IMR-90 (cell line): ENCODE results near the gene YKT6. TPM values are rescaled to one million over a fixed set of nuclear protein-coding genes. Genes with fewer than 3 reads are reported as not detected.

ENCODE experiments used
- ATAC-seq: fragments of 200-7000 bp; cut with Tn5 transposase; 2 replicates; pipeline ENCODE4 v1.9.1; 2020; ENCODE audit warnings: low read depth, mild to moderate bottlenecking, moderate library complexity
- BruUV-seq: library from RNA; stranded (reverse); fragments of 400-500 nt; replicated peaks from 2 replicates; lab custom pipeline; 2021; lab: Mats Ljungman, UMichigan
- CTCF ChIA-PET: fragments of 300-600 bp; formaldehyde crosslinking; extraction: SDS; loops from one replicate; lab custom pipeline; 2021; ENCODE audit warnings: antibody characterized with exemption; lab: Yijun Ruan, JAX
- POLR2A ChIA-PET: fragments of 300-600 bp; sonication (Branson Sonifier 250); formaldehyde crosslinking; loops from one replicate; lab custom pipeline; 2022; ENCODE audit warnings: antibody characterized with exemption; ENCODE audit not compliant: unreplicated experiment; lab: Charles Lee
- DNase-seq: peaks from one replicate; pipeline ENCODE4 v3.0.0; 2013
- H2AFZ ChIP-seq: replicated peaks from 2 replicates; pipeline ENCODE3; 2013; ENCODE audit warnings: low read length, mild to moderate bottlenecking; ENCODE audit not compliant: poor library complexity
- H2AK5ac ChIP-seq: 2 replicates; pipeline ENCODE4 v1.6.1; 2013; ENCODE audit warnings: low read depth, low read length, inconsistent platforms
- H2AK9ac ChIP-seq: replicated peaks from 2 replicates; pipeline ENCODE3; 2013; ENCODE audit warnings: mild to moderate bottlenecking, low read depth, low read length, moderate library complexity; ENCODE audit not compliant: poor library complexity
- H2BK120ac ChIP-seq: 2 replicates; pipeline ENCODE4 v1.6.1; 2013; ENCODE audit warnings: low read depth, low read length, inconsistent platforms
- H2BK15ac ChIP-seq: 3 replicates; pipeline ENCODE4 v1.6.1; 2013; ENCODE audit warnings: low read depth, low read length, inconsistent platforms
- H2BK20ac ChIP-seq: 2 replicates; pipeline ENCODE4 v1.6.1; 2013; ENCODE audit warnings: low read depth, mild to moderate bottlenecking, inconsistent platforms, low read length, moderate library complexity
- H2BK5ac ChIP-seq: 2 replicates; pipeline ENCODE4 v1.6.1; 2013; ENCODE audit warnings: mild to moderate bottlenecking, low read depth, low read length, inconsistent platforms; ENCODE audit not compliant: poor library complexity, severe bottlenecking
- H3K14ac ChIP-seq: replicated peaks from 2 replicates; pipeline ENCODE4 v1.6.1; 2013; ENCODE audit warnings: low read depth, low read length, inconsistent platforms
- H3K18ac ChIP-seq: 2 replicates; pipeline ENCODE4 v1.6.1; 2013; ENCODE audit warnings: low read depth, low read length, control low read depth
- H3K23ac ChIP-seq: 2 replicates; pipeline ENCODE4 v1.6.1; 2013; ENCODE audit warnings: low read depth, low read length, inconsistent platforms
- H3K27ac ChIP-seq: 2 replicates; pipeline ENCODE4 v1.5.1; 2013; ENCODE audit warnings: mild to moderate bottlenecking, control low read depth, low read length; ENCODE audit not compliant: insufficient read depth
- H3K27me3 ChIP-seq: 2 replicates; pipeline ENCODE4 v1.6.1; 2013; ENCODE audit warnings: low read length; ENCODE audit not compliant: control insufficient read depth, insufficient read depth
- H3K36me3 ChIP-seq: 2 replicates; pipeline ENCODE4 v1.6.1; 2013; ENCODE audit warnings: low read length, mixed read lengths; ENCODE audit not compliant: control insufficient read depth, insufficient read depth
- H3K4ac ChIP-seq: 2 replicates; pipeline ENCODE4 v1.6.1; 2013; ENCODE audit warnings: low read depth, low read length, inconsistent platforms
- H3K4me1 ChIP-seq: 2 replicates; pipeline ENCODE4 v1.6.1; 2013; ENCODE audit warnings: low read length, mixed read lengths; ENCODE audit not compliant: control insufficient read depth, insufficient read depth
- H3K4me2 ChIP-seq: 2 replicates; pipeline ENCODE4 v1.6.1; 2013; ENCODE audit warnings: low read depth, mild to moderate bottlenecking, control low read depth, low read length, moderate library complexity
- H3K4me3 ChIP-seq: 2 replicates; pipeline ENCODE4 v1.5.1; 2013; ENCODE audit warnings: low read depth, mild to moderate bottlenecking, control low read depth, low read length, moderate library complexity; ENCODE audit not compliant: insufficient read depth
- H3K56ac ChIP-seq: 2 replicates; pipeline ENCODE4 v1.6.1; 2013; ENCODE audit warnings: low read length, inconsistent platforms; ENCODE audit not compliant: insufficient read depth; ENCODE audit errors: extremely low read depth
- H3K79me1 ChIP-seq, 2 experiments: 2 replicates each; pipeline ENCODE4 v1.6.1; 2013; ENCODE audit warnings: low read length in 2 of 2, inconsistent platforms in 1 of 2, low read depth in 1 of 2
- H3K9ac ChIP-seq: 2 replicates; pipeline ENCODE4 v1.6.1; 2013; ENCODE audit warnings: low read depth, low read length, control low read depth
- H3K9me1 ChIP-seq: 2 replicates; pipeline ENCODE4 v1.6.1; 2013; ENCODE audit warnings: low read length, inconsistent platforms; ENCODE audit not compliant: insufficient read depth
- H3K9me3 ChIP-seq: 2 replicates; pipeline ENCODE4 v1.6.1; 2013; ENCODE audit warnings: low read length; ENCODE audit not compliant: control insufficient read depth, insufficient read depth
- H4K20me1 ChIP-seq: 2 replicates; pipeline ENCODE4 v1.6.1; 2013; ENCODE audit warnings: low read length, inconsistent platforms; ENCODE audit not compliant: insufficient read depth
- H4K5ac ChIP-seq: 2 replicates; pipeline ENCODE4 v1.6.1; 2013; ENCODE audit warnings: mild to moderate bottlenecking, low read depth, low read length, control low read depth
- H4K8ac ChIP-seq, 2 experiments: 2 replicates each; pipeline ENCODE4 v1.6.1; 2013; ENCODE audit warnings: low read depth in 2 of 2, low read length in 2 of 2, control low read depth in 1 of 2, inconsistent platforms in 1 of 2
- H4K91ac ChIP-seq: 2 replicates; pipeline ENCODE4 v1.6.1; 2013; ENCODE audit warnings: low read depth, low read length, inconsistent platforms; ENCODE audit not compliant: insufficient read depth
- BHLHE40 ChIP-seq: fragments of 150-350 bp; IDR thresholded peaks from 2 replicates; pipeline ENCODE4 v1.6.1; 2016; ENCODE audit warnings: mild to moderate bottlenecking, low read depth, low read length
- CEBPB ChIP-seq: IDR thresholded peaks from 2 replicates; pipeline ENCODE4 v1.6.1; 2012; ENCODE audit warnings: low read depth, low read length, improper control_type of control experiment
- CHD1 ChIP-seq: IDR thresholded peaks from 2 replicates; pipeline ENCODE4 v1.6.1; 2012; ENCODE audit warnings: low read depth, low read length, improper control_type of control experiment
- ELK1 ChIP-seq: fragments of 150-350 bp; IDR thresholded peaks from 2 replicates; pipeline ENCODE4 v1.6.1; 2016; ENCODE audit warnings: low read depth, mild to moderate bottlenecking, low read length, moderate library complexity, borderline replicate concordance
- FOS ChIP-seq: fragments of 150-350 bp; IDR thresholded peaks from 2 replicates; pipeline ENCODE4 v1.6.1; 2016; ENCODE audit warnings: low read depth, low read length
- MAFK ChIP-seq: IDR thresholded peaks from 2 replicates; pipeline ENCODE4 v1.6.1; 2012; ENCODE audit warnings: low read depth, low read length, improper control_type of control experiment
- MAZ ChIP-seq: IDR thresholded peaks from 2 replicates; pipeline ENCODE4 v1.6.1; 2012; ENCODE audit warnings: low read depth, mild to moderate bottlenecking, low read length, improper control_type of control experiment, moderate library complexity, borderline replicate concordance
- MXI1 ChIP-seq: IDR thresholded peaks from 2 replicates; pipeline ENCODE4 v1.6.1; 2012; ENCODE audit warnings: low read depth, mild to moderate bottlenecking, low read length, moderate library complexity, borderline replicate concordance
- NFE2L2 ChIP-seq: fragments of 150-350 bp; IDR thresholded peaks from 2 replicates; pipeline ENCODE4 v1.6.1; 2016; ENCODE audit warnings: low read depth, mild to moderate bottlenecking, low read length
- POLR2A ChIP-seq: IDR thresholded peaks from 2 replicates; pipeline ENCODE4 v1.6.1; 2012; ENCODE audit warnings: mild to moderate bottlenecking, low read depth, low read length
- RAD21 ChIP-seq: IDR thresholded peaks from 2 replicates; pipeline ENCODE4 v1.6.1; 2012; ENCODE audit warnings: low read length, improper control_type of control experiment
- RCOR1 ChIP-seq: IDR thresholded peaks from 2 replicates; pipeline ENCODE4 v1.6.1; 2012; ENCODE audit warnings: mild to moderate bottlenecking, low read length, improper control_type of control experiment; ENCODE audit not compliant: insufficient replicate concordance
- RFX5 ChIP-seq: IDR thresholded peaks from 2 replicates; pipeline ENCODE4 v1.8.0; 2012; ENCODE audit warnings: low read depth, mild to moderate bottlenecking, low read length, moderate library complexity
- SMC3 ChIP-seq: fragments of 150-350 bp; IDR thresholded peaks from 2 replicates; pipeline ENCODE4 v1.6.1; 2016; ENCODE audit warnings: low read depth, mild to moderate bottlenecking, antibody characterized with exemption, low read length, moderate library complexity
- USF2 ChIP-seq: fragments of 150-350 bp; IDR thresholded peaks from 2 replicates; pipeline ENCODE4 v1.6.1; 2017; ENCODE audit warnings: mild to moderate bottlenecking, antibody characterized with exemption, low read length, low read depth
- WGBS, 2 experiments: methylation state at CpG; one replicate each; pipeline versions ENCODE4 v1.1.5 to v1.1.7; 2013; ENCODE audit warnings: missing lambda C conversion rate in 2 of 2; ENCODE audit not compliant: insufficient read length in 1 of 2; ENCODE audit errors: extremely low coverage in 2 of 2; 5-methylcytosine and 5-hydroxymethylcytosine counted together
- dilution Hi-C: fragments of 300-500 bp; cut with HindIII; formaldehyde crosslinking; loops from one replicate; pipeline ENCODE4 v1.14.3; 2018; ENCODE audit warnings: low sequenced_read_pairs; ENCODE audit not compliant: unreplicated experiment
- in situ Hi-C: fragments of 300-500 bp; cut with MboI; formaldehyde crosslinking; loops from 3 replicates; pipeline ENCODE4 v1.14.3; 2019; ENCODE audit warnings: low sequenced_read_pairs, inconsistent platforms, mixed read lengths
- intact Hi-C: fragments of 100-400 bp; cut with micrococcal nuclease; formaldehyde crosslinking; loops from 2 replicates; pipeline ENCODE4 v1.10.0; 2022
- polyA plus RNA-seq, 3 experiments: library from polyadenylated mRNA; depleted of rRNA; stranded (reverse); fragments of >200 nt; gene quantifications; 2 replicates each; pipeline ENCODE4 v1.2.3, GENCODE V29; 2012; ENCODE audit warnings: low replicate concordance in 1 of 3
- total RNA-seq: library from RNA; depleted of rRNA; stranded (reverse); fragments of >200 nt; gene quantifications from 2 replicates; pipeline ENCODE4 v1.2.3, GENCODE V29; 2012

YKT6 gene
- total and polyA plus RNA-seq, 2 of the 4 experiments (the other 2 are of a cell fraction): 115 to 120 TPM

- H4K5ac ChIP-seq: no peak overlapping the region
- H3K18ac ChIP-seq: no peak overlapping the region
- no peak overlapping the region for H2AK5ac ChIP-seq
- H3K23ac ChIP-seq: no peak overlapping the region
- no peak overlapping the region for H2BK20ac ChIP-seq
- no peak for DNase-seq
- H2AFZ ChIP-seq: peak overlapping the region; percentile 23
- no peaks in the 10 kb centered on the region for H3K36me3 ChIP-seq
- CTCF ChIA-PET: no interaction called here
- no peak overlapping the region for H2BK120ac ChIP-seq
- 0 out of 2 replicates have a peak, but pooled peaks cover 3% of the 10 kb centered on the region for H3K9me1 ChIP-seq
- H3K4me2 ChIP-seq: no peak overlapping the region
- H2AK9ac ChIP-seq: peak overlapping the region; percentile 26
- no peak overlapping the region for H2BK15ac ChIP-seq
- no peak overlapping the region for H3K14ac ChIP-seq
- H4K91ac ChIP-seq: no peak overlapping the region
- no peaks in the 10 kb centered on the region for H4K20me1 ChIP-seq
- H3K56ac ChIP-seq: no peak overlapping the region
- BruUV-seq: no TSS peak
- in situ Hi-C loops (no loop called here), intact Hi-C loops (no loop called here), dilution Hi-C loops (no loop called here)
- H3K79me1 ChIP-seq: no peaks in the 10 kb centered on the region
- no peak overlapping the region for H3K4ac ChIP-seq
- H3K27me3 ChIP-seq: peaks cover 6% of the 10 kb centered on the region; the same call in 1 of the 2 replicates
- POLR2A ChIA-PET: no interaction called here
- H3K9ac ChIP-seq: no peak overlapping the region
- no peak overlapping the region for H3K27ac ChIP-seq
- no peak overlapping the region for H4K8ac ChIP-seq
- WGBS, 2 experiments: 90% methylated on average over 4 of the region's 8 CpGs; no CpG with 5 or more reads in 1 of the 2 experiments
- H3K9me3 ChIP-seq: no peaks in the 10 kb centered on the region
- no peak overlapping the region for H2BK5ac ChIP-seq
- no peak overlapping the region for H3K4me3 ChIP-seq
- peaks cover 1% of the 10 kb centered on the region; the same call in 1 of the 2 replicates for H3K4me1 ChIP-seq
- ATAC-seq: no peak
- TF ChIP-seq CHD1 (no peak), ELK1 (no peak), BHLHE40 (no peak), NFE2L2 (no peak), RFX5 (no peak), USF2 (no peak), MAZ (no peak), MXI1 (no peak), RCOR1 (no peak), FOS (no peak), CEBPB (no peak), MAFK (no peak), SMC3 (no peak), POLR2A (no peak), RAD21 (no peak)
Observed at GRCh38 chr7:44155191-44156185, 45.3 kb upstream of the YKT6 start.
